ENCODE results near the gene TMEM209. TPM values are rescaled to one million over a fixed set of nuclear protein-coding genes. Genes with fewer than 3 reads are reported as not detected.

TMEM209 gene
- polyA plus RNA-seq, 5 donors: 15.1 to 22.3 (median 20.5) TPM

DNA sequence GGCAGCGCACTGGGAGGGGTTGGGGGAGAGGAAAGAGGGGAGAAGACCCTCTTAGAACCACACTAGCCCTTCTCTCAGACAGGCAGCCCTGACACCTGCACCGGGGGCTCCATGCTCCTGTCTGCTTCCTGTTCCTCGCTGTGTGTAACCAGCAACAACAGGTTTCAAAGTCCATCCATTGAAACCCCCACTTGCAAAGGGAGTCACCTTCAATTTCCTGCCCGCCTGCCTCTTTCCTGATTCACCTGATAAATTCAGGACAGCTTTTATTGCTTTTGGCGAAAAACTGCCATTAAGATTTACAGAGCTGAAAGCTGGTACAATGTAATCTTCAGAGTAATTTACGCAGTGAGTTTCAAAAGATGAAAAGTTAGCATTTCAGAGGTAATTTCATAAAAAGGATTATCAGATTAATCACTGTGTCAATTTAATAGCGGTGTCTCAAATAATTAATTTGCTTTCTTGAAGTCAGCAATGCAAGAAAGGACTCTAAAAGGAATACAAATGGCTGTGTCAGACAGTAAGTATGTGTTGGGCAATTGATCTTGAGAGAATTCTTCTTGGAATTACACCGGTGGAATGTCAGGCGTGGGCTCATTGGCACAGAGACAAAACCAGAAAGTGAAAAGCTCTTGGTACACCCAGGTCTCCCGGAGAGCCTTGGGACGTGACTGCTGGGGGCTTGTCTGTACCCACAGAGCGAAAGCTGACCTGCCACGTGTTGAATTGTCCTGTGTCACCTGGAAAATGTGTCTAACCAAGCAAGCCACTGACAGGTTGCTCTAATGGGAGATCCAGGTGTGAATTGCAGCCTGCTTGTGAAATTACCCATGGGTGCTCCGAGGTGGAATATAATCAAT lies 60.7 kb downstream of the TMEM209 start:
- DNase-seq: no peak

DNA sequence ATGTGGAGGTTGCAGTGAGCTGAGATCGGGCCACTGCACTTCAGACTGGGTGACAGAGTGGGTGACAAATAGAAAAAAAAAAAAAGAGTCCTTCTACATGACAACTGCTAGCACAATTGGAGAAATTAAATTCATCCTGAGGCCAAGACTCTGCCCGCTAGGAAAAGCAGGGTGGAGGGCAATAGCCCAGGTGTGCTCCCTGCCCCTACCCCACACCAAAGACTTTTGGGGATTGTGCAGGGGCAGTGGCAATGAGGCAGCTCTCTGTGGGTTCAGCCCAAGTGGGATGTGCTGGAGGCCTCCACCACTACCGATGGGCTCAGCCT lies 61.3 kb downstream of the TMEM209 start:
- no peak for DNase-seq

DNA sequence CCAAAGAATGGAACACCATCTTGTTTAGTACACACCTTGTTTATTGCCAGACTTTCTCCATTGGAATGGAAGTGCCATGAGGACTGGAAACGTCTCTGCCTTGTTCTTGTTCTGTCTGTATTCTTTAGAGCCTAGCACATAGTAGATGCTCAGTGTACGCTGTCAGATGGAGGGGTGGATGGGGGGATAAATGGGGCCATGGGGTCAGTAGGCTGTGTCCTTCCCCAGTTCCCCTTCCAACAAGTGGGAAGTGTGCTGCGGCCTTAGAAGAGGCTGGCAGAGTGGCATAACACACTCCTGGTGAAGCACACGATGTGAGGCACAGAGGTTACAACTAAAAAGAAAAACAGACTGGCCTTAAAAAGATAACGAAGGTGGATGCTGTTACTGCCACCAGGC lies 61.9 kb downstream of the TMEM209 start:
- DNase-seq: no peak

DNA sequence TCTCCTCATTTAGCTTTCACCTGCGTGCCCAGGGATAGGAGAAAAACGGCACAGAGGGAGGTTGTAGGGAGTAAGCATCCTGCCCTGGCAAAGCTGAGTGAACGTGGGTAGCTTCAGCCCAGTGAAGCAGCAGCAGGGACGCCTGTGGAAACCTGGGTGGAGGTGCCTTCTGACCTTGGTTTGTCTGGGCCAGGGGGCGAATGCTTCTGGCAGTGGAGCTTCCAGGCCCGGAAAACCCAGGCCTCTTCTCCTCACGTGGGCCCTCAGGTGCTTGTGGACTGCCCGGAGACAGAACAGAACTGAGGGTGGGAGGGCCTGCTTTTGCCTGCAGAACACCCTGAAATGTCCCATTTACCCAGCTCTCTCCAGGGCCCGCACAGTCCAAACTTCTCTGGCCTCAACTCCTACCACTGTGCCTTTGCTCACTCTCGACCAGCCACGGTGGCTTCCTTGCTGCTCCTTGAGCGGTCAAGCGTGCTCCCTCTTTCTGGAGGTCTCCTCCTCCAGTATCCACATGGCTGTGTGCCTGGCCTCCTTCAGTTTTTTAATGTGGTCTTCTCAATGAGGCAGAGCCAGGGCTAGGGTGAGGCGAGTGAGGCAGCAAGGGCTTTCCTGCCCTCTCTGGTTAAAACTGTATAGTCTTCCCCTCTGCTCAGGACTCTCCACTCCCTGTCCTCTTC lies 62.4 kb downstream of the TMEM209 start:
- no peak for DNase-seq

DNA sequence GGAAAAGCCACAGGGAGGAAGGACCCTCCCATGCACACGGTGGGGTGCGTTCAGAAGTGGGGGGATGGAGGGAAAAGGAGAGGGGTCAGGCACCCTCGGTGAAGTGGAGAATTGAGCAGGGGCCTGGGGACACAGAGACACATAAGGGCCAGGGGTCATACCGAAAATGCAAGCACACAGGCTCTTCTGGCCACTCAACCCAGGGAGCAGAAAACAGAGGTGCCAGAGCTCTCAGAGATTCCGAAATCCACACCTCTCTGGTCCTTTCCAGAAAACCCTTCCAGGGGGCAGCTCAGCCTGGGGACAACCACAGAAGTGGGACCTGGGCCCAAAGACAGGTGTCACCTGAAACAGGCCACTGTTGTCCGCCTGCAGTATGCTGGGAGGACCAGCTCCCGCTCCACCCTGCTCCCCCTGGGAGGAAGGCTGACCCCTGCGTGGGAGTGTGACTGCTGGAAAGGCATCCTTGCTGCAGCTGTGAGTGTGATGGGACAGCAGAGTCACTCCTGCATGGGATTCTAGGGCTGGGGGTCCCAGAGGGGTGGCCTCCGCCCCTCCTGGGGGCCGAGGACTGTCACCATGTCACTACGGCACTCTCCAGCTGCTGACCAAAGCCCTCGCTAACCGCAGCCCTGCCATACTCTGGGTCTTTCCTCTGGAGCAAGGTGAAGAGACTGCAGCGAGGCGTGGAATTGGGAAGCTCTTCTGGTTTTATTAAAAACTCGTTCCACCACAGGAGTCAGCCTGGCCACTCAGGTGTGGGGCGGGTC lies 63.1 kb downstream of the TMEM209 start:
- peak in 1 of 2 donors; percentile 32 for DNase-seq

DNA sequence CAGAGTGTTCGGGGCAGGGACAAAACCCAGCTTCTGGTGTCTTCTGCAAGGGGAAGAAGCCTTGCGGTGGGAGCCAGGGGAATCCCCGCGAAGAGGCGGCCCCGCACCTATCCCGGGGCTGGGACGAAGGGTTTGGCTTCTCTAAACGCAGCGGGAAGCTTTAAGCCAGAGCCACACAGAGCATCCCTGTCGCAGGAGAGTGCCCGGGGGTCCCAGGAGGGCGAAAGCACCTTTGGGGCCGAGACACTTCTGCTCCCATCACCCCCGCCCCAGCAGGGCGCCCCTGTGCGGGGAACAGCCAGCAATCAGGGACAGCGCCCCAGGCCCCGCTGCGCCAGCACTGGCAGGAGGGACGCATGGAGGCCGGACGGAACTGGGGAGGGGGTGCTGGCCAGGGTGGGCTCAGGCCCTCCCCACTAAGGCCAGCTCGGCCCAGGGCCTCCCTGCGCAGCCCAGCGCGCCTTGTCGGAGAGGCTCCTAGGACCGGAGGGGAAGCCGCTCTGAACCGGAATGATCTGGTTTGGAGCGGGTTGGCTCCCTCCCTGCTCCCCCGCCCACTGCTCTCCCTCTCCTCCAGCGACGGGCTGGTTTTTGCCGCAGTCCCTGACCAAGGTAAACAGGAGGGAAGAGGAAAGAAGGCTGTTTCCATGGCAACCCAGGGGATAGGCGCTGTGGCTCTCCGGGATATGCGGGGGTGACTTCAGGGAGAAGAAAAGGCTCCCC lies 63.9 kb downstream of the TMEM209 start:
- DNase-seq: peak; percentile 90

DNA sequence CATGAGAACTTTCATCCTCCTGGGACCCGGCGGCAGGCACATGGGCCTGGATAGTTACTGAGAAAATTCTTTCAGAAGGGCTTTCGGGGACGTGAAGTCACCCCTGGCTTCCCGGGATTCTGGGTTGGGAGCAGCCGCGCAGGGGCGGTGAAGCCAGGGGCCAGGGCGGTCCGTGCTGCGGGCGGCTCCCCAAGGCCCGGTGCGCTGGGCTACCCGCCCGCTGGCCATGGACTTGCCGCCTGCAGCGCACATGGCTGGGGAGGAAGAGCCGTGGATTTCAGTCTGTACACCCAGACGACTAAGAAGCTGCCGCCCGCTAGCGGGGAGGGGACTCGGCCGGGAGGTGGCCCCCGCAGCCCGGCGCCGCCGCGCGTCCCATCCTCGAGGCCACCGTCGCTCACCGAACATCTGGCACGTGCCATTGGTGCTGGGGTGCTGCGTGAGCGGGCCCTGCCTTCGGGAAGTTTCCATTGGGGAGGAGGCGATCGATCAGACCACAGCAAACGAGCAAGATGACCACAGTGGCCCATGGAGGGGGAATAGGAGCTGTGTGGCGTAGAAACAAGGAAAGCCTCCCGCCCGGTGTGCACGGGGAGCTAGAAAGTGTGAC lies 64.5 kb downstream of the TMEM209 start:
- DNase-seq: no peak

DNA sequence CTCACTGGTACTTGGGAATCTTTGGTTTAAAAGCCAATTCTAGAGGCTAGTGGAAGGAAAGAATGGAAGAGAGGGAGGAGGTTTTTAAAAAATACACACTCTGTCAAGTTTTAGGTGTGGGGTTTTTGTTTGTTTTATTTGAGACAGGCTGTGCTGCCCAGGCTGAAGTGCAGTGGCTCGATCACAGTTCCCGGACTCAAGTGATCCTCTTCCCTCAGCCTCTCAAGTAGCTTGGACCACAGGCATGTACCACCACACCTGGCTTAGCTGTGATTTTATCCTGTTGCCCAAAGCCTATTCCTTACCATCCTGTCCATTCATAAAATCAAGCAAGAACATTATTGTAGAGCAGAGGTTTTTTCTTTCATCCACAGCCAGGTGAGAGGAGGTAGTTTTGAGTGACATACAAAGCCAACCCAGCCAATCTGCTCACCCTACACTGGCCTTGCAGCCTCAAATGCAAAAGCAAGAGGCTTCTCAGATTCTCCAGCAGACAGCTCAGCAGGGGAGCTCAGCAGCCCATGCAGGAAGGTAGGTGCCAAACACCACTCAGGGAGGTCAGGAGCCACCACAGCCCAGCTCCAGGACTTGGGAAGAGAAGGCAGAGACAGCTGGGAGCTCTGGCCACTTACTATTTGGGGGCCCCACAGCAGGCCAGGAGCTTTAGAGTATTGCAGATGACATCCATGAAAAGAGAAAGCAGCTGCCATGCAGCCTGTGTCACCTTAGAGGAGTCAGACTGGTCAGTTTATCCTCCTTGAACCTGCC lies 65.8 kb downstream of the TMEM209 start:
- DNase-seq: no peak

DNA sequence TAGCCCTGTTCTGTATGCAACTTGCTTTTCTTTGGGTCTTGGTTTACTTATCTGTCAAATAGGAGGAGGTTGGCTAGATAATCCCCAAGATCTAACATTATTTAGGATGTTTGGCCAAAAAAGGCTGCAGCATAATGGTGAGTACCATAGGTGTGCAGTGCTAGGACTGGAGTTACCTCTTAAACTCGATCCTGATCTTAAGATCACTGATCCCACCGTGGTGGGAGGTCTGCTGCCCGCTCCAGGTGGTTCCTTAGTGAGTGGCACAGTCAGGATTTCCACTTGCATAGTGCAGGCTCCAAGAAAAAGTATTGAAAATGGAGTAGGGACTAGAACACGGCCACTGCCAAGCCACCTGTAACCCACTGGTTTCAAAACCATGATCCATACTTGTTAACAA lies 68.0 kb downstream of the TMEM209 start:
- no peak for DNase-seq

DNA sequence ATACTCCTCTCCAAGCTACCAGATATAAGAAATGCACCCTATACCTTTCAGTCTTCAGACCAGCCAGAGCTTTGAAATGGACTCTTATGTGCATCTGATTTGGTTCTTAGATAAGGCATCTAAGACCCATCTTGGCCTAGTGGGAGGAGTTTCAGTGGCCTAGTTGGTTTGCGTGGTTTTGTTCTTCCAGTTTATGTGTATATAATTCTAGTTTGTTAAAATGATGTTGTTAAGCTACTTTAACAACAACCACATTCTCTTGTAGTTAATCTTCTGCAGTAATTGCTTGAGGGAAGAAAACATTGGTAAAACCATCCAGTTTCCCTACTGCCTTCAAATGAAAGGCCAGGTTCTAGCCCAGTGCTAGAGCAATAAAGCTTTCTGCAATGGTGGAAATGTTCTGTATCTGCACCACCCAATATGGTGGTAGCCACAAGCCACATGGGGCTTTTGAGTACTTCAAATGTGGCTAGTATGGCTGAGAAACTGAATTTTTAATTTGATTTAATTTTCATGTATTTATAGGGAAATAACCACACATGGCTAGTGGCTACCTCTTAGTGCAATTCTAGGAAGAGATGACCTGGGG lies 68.5 kb downstream of the TMEM209 start:
- DNase-seq: no peak

DNA sequence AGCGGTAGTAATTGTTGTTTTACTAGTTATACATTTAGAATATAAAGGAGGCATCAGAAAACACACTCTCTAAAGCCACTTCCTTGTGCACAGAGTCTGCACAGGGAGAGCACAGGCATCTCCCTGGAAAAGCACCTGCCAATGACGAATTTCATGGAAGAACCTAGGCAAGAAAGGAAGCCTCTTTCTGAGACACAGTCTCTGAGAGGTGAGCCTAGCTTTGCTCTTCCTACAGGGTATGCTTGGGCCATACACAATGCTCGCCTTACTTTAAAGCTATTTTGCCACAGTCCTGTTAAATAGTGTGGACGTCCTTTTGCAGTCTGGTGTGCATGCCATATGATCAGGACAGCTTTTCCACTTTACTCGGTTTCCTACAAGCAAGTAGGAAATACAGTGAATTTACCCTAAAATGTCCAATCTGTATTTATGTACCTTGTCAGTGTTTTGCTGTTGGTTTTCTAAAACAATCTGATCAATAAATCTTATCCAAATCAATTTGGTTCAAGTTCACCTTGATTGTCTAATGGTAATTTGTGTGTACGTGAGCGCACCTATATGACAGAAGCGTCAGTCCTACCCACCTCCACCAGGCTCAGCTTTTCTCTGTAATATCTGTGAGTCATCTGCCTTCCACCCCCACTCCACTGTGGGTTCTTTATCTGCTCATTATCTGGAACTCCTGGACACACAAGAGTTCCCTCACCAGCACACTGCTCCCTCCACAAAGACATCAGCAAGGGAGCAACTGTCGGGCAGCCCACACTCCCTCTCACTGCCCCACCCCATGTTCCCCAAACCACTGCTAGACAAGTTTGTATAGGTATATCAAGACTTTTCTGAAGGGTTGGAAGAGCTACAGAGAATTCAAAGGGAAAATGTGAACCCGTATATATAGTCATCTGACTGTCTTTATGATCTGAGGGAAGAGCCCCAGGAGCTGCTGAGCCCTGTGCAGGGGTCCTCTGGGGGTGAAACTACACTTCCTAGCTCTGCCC lies 69.7 kb downstream of the TMEM209 start:
- DNase-seq: no peak

DNA sequence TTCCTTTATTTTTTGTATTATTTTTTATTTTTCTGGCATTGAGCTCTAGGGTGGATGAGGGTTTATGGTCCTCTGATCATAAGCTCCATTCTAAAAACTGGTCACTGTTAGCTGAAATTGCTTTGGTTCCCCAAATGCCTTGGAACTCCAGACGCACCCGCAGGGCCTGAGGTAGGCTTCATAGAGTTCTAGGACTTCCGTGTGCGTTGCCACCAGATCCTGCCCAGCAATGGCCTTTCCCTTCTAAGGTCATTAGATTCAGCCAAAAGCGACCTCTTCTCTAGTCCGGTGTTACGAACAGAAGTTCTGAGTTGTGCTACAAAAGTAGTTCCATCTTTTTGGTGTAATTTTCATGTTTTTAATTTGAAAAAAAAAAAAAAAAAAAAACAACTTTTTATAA lies 70.5 kb downstream of the TMEM209 start:
- DNase-seq: no peak

DNA sequence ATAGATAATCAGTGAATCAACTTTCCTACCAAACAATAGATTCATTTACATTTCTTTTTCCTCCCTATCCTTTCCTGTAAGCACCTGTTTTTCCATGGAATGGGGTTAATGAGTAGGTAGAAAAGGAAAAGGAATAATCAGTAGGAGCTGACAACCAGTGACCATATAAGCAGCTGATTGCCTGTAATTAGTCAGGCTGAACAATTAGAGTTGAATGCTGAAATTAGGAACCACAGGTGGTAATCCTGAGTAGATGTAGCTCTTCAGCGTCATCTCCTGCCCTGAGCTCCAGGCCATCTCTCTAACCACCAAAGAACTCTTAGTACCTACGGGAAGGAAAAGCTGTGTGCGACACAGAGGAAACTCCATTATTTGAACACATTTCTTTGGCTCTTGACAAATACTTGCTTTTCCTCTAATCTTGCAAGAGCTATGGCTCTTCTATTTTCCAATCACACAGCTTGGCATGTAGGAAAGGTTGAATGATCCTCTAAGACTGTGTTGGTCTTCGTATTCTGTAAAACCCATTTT lies 71.0 kb downstream of the TMEM209 start:
- no peak for DNase-seq

DNA sequence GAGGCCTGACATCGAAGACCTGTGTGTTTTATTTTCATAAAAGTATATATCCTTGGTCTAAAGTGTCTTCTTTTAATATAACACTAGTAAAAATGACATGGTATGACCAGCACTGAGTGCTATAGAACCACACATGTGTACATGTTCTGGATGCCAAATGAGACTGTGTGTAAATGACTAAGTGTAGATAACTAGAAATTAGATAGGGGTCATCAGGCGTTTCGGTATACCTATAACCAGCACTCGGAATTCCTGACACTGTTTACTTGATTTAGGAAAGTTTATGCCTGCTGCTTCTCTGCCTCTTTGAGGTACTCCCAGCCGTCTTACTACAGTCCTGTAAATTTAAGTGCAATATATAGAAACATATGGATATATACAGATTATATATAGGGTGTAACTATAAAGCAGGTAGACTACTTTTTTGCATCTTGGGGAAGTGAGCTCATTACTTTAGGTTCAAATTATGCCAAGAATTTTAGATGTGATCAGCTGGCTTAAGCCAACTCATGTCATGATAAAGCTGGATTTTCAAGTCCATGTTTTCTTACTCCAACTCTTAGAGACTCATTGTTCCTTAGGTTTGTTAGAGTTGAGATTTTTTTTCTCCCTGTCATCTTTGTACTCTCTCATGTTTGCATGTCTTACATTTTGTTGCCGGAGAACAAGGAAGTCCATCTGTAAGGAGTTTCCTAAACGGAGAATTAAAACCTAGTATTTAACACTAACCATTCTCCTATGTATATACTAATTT lies 72.0 kb downstream of the TMEM209 start:
- DNase-seq: no peak

DNA sequence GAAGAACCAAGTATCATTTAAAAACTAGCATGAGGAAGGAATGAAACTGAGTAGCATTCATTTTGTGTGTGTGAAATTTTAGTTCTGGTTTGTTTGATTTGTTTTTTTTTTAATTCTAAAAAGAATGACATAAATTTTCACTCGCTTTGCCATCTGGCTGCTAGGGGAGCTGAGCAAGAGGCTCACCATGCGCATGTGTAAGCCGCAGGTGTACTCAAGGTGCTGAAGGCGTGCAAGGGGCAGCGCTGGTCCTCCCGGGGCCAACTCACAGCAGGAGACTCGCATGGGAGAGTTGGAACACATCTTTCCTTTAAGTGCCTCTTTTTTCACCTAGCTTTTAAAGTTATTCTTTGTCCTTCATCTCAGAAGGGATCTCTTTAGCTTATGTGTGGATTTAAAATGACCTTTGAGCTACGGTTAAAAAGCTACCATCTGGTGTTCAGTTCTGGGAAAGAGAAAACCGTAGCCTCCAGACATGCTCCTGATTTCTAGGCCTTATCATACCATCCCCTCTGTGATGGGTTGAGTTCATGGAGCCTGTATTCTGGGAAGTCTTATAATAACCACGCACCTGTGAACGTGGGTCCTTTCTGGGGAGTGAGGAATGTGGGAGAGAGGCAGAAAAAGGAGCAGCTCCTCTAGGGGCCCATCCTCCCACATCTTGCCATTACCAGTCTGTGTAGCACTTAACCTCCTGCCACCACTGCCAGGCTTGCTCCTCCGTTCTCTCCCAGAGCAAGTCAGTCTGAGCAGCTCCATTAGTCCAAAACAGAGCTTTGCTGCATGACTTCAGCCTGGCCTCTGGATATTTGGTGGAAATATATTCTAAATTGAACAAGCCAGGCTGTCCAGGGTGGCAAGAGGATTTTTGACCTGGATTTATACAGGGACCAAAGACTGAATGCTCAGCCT lies 73.0 kb downstream of the TMEM209 start:
- DNase-seq: no peak

DNA sequence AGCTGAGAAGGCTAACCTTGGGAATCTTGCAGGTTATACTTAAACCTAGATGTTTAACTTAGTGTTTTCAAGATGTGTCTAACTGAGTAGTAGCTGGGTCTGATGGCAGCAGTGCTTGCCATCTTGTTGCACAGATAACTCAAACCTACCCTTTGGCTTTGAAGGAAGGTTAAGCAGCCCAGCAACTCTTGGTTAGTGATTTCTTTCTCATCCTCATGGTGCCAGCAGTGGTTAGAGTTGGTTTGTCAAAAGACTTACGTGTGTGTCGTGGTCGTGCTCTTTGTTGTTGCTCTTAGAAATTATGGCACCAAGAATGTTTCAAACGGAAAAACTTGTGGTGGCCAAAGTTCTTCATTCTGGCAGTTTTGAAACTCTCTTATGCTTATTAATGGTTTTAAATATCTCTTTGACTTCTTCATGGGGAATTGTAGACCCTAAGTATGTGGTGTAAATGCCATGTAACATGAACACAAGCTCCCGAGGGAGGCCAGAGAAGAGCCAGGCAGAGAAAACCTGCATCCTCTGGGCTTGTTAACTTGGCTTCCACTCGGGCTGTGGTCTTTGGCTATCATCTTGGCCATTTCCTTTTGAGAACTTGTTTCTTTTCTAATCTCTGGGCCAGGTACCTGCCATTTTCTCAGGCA lies 73.9 kb downstream of the TMEM209 start:
- no peak for DNase-seq
